IMR-90 (cell line): Measurements from ENCODE around the gene ABCG4. TPM values are rescaled to one million over a fixed set of nuclear protein-coding genes. Genes with fewer than 3 reads are reported as not detected.

Source experiments
- ATAC-seq: fragments of 200-7000 bp; cut with Tn5 transposase; 2 replicates; pipeline ENCODE4 v1.9.1; 2020; ENCODE audit warnings: low read depth, mild to moderate bottlenecking, moderate library complexity
- BruUV-seq: library from RNA; stranded (reverse); fragments of 400-500 nt; replicated peaks from 2 replicates; lab custom pipeline; 2021; lab: Mats Ljungman, UMichigan
- CTCF ChIA-PET: fragments of 300-600 bp; formaldehyde crosslinking; extraction: SDS; loops from one replicate; lab custom pipeline; 2021; ENCODE audit warnings: antibody characterized with exemption; lab: Yijun Ruan, JAX
- POLR2A ChIA-PET: fragments of 300-600 bp; sonication (Branson Sonifier 250); formaldehyde crosslinking; loops from one replicate; lab custom pipeline; 2022; ENCODE audit warnings: antibody characterized with exemption; ENCODE audit not compliant: unreplicated experiment; lab: Charles Lee
- DNase-seq: peaks from one replicate; pipeline ENCODE4 v3.0.0; 2013
- H2AFZ ChIP-seq: replicated peaks from 2 replicates; pipeline ENCODE3; 2013; ENCODE audit warnings: low read length, mild to moderate bottlenecking; ENCODE audit not compliant: poor library complexity
- H2AK5ac ChIP-seq: 2 replicates; pipeline ENCODE4 v1.6.1; 2013; ENCODE audit warnings: low read depth, low read length, inconsistent platforms
- H2AK9ac ChIP-seq: replicated peaks from 2 replicates; pipeline ENCODE3; 2013; ENCODE audit warnings: mild to moderate bottlenecking, low read depth, low read length, moderate library complexity; ENCODE audit not compliant: poor library complexity
- H2BK120ac ChIP-seq: 2 replicates; pipeline ENCODE4 v1.6.1; 2013; ENCODE audit warnings: low read depth, low read length, inconsistent platforms
- H2BK15ac ChIP-seq: 3 replicates; pipeline ENCODE4 v1.6.1; 2013; ENCODE audit warnings: low read depth, low read length, inconsistent platforms
- H2BK20ac ChIP-seq: 2 replicates; pipeline ENCODE4 v1.6.1; 2013; ENCODE audit warnings: low read depth, mild to moderate bottlenecking, inconsistent platforms, low read length, moderate library complexity
- H2BK5ac ChIP-seq: 2 replicates; pipeline ENCODE4 v1.6.1; 2013; ENCODE audit warnings: mild to moderate bottlenecking, low read depth, low read length, inconsistent platforms; ENCODE audit not compliant: poor library complexity, severe bottlenecking
- H3K14ac ChIP-seq: replicated peaks from 2 replicates; pipeline ENCODE4 v1.6.1; 2013; ENCODE audit warnings: low read depth, low read length, inconsistent platforms
- H3K18ac ChIP-seq: 2 replicates; pipeline ENCODE4 v1.6.1; 2013; ENCODE audit warnings: low read depth, low read length, control low read depth
- H3K23ac ChIP-seq: 2 replicates; pipeline ENCODE4 v1.6.1; 2013; ENCODE audit warnings: low read depth, low read length, inconsistent platforms
- H3K27ac ChIP-seq: 2 replicates; pipeline ENCODE4 v1.5.1; 2013; ENCODE audit warnings: mild to moderate bottlenecking, control low read depth, low read length; ENCODE audit not compliant: insufficient read depth
- H3K27me3 ChIP-seq: 2 replicates; pipeline ENCODE4 v1.6.1; 2013; ENCODE audit warnings: low read length; ENCODE audit not compliant: control insufficient read depth, insufficient read depth
- H3K36me3 ChIP-seq: 2 replicates; pipeline ENCODE4 v1.6.1; 2013; ENCODE audit warnings: low read length, mixed read lengths; ENCODE audit not compliant: control insufficient read depth, insufficient read depth
- H3K4ac ChIP-seq: 2 replicates; pipeline ENCODE4 v1.6.1; 2013; ENCODE audit warnings: low read depth, low read length, inconsistent platforms
- H3K4me1 ChIP-seq: 2 replicates; pipeline ENCODE4 v1.6.1; 2013; ENCODE audit warnings: low read length, mixed read lengths; ENCODE audit not compliant: control insufficient read depth, insufficient read depth
- H3K4me2 ChIP-seq: 2 replicates; pipeline ENCODE4 v1.6.1; 2013; ENCODE audit warnings: low read depth, mild to moderate bottlenecking, control low read depth, low read length, moderate library complexity
- H3K4me3 ChIP-seq: 2 replicates; pipeline ENCODE4 v1.5.1; 2013; ENCODE audit warnings: low read depth, mild to moderate bottlenecking, control low read depth, low read length, moderate library complexity; ENCODE audit not compliant: insufficient read depth
- H3K56ac ChIP-seq: 2 replicates; pipeline ENCODE4 v1.6.1; 2013; ENCODE audit warnings: low read length, inconsistent platforms; ENCODE audit not compliant: insufficient read depth; ENCODE audit errors: extremely low read depth
- H3K79me1 ChIP-seq, 2 experiments: 2 replicates each; pipeline ENCODE4 v1.6.1; 2013; ENCODE audit warnings: low read length in 2 of 2, inconsistent platforms in 1 of 2, low read depth in 1 of 2
- H3K9ac ChIP-seq: 2 replicates; pipeline ENCODE4 v1.6.1; 2013; ENCODE audit warnings: low read depth, low read length, control low read depth
- H3K9me1 ChIP-seq: 2 replicates; pipeline ENCODE4 v1.6.1; 2013; ENCODE audit warnings: low read length, inconsistent platforms; ENCODE audit not compliant: insufficient read depth
- H3K9me3 ChIP-seq: 2 replicates; pipeline ENCODE4 v1.6.1; 2013; ENCODE audit warnings: low read length; ENCODE audit not compliant: control insufficient read depth, insufficient read depth
- H4K20me1 ChIP-seq: 2 replicates; pipeline ENCODE4 v1.6.1; 2013; ENCODE audit warnings: low read length, inconsistent platforms; ENCODE audit not compliant: insufficient read depth
- H4K5ac ChIP-seq: 2 replicates; pipeline ENCODE4 v1.6.1; 2013; ENCODE audit warnings: mild to moderate bottlenecking, low read depth, low read length, control low read depth
- H4K8ac ChIP-seq, 2 experiments: 2 replicates each; pipeline ENCODE4 v1.6.1; 2013; ENCODE audit warnings: low read depth in 2 of 2, low read length in 2 of 2, control low read depth in 1 of 2, inconsistent platforms in 1 of 2
- H4K91ac ChIP-seq: 2 replicates; pipeline ENCODE4 v1.6.1; 2013; ENCODE audit warnings: low read depth, low read length, inconsistent platforms; ENCODE audit not compliant: insufficient read depth
- BHLHE40 ChIP-seq: fragments of 150-350 bp; IDR thresholded peaks from 2 replicates; pipeline ENCODE4 v1.6.1; 2016; ENCODE audit warnings: mild to moderate bottlenecking, low read depth, low read length
- CEBPB ChIP-seq: IDR thresholded peaks from 2 replicates; pipeline ENCODE4 v1.6.1; 2012; ENCODE audit warnings: low read depth, low read length, improper control_type of control experiment
- CHD1 ChIP-seq: IDR thresholded peaks from 2 replicates; pipeline ENCODE4 v1.6.1; 2012; ENCODE audit warnings: low read depth, low read length, improper control_type of control experiment
- ELK1 ChIP-seq: fragments of 150-350 bp; IDR thresholded peaks from 2 replicates; pipeline ENCODE4 v1.6.1; 2016; ENCODE audit warnings: low read depth, mild to moderate bottlenecking, low read length, moderate library complexity, borderline replicate concordance
- FOS ChIP-seq: fragments of 150-350 bp; IDR thresholded peaks from 2 replicates; pipeline ENCODE4 v1.6.1; 2016; ENCODE audit warnings: low read depth, low read length
- MAZ ChIP-seq: IDR thresholded peaks from 2 replicates; pipeline ENCODE4 v1.6.1; 2012; ENCODE audit warnings: low read depth, mild to moderate bottlenecking, low read length, improper control_type of control experiment, moderate library complexity, borderline replicate concordance
- POLR2A ChIP-seq: IDR thresholded peaks from 2 replicates; pipeline ENCODE4 v1.6.1; 2012; ENCODE audit warnings: mild to moderate bottlenecking, low read depth, low read length
- RAD21 ChIP-seq: IDR thresholded peaks from 2 replicates; pipeline ENCODE4 v1.6.1; 2012; ENCODE audit warnings: low read length, improper control_type of control experiment
- WGBS, 2 experiments: methylation state at CpG; one replicate each; pipeline versions ENCODE4 v1.1.5 to v1.1.7; 2013; ENCODE audit warnings: missing lambda C conversion rate in 2 of 2; ENCODE audit not compliant: insufficient read length in 1 of 2; ENCODE audit errors: extremely low coverage in 2 of 2; 5-methylcytosine and 5-hydroxymethylcytosine counted together
- dilution Hi-C: fragments of 300-500 bp; cut with HindIII; formaldehyde crosslinking; loops from one replicate; pipeline ENCODE4 v1.14.3; 2018; ENCODE audit warnings: low sequenced_read_pairs; ENCODE audit not compliant: unreplicated experiment
- in situ Hi-C: fragments of 300-500 bp; cut with MboI; formaldehyde crosslinking; loops from 3 replicates; pipeline ENCODE4 v1.14.3; 2019; ENCODE audit warnings: low sequenced_read_pairs, inconsistent platforms, mixed read lengths
- intact Hi-C: fragments of 100-400 bp; cut with micrococcal nuclease; formaldehyde crosslinking; loops from 2 replicates; pipeline ENCODE4 v1.10.0; 2022
- polyA plus RNA-seq, 3 experiments: library from polyadenylated mRNA; depleted of rRNA; stranded (reverse); fragments of >200 nt; gene quantifications; 2 replicates each; pipeline ENCODE4 v1.2.3, GENCODE V29; 2012; ENCODE audit warnings: low replicate concordance in 1 of 3
- total RNA-seq: library from RNA; depleted of rRNA; stranded (reverse); fragments of >200 nt; gene quantifications from 2 replicates; pipeline ENCODE4 v1.2.3, GENCODE V29; 2012

ABCG4 gene
- total and polyA plus RNA-seq, 2 of the 4 experiments (the other 2 are of a cell fraction) = under 0.01 to 0.26 TPM

- Histone ChIP-seq H3K9me1 (peaks cover 4% of the 10 kb centered on the region), H3K18ac (no peak overlapping the region), H3K27ac (no peak overlapping the region), H3K14ac (no peak overlapping the region), H2BK120ac (no peak overlapping the region), H3K56ac (no peak overlapping the region), H3K9ac (no peak overlapping the region), H4K91ac (no peak overlapping the region), H3K4me3 (no peak overlapping the region), H2AFZ (no peak overlapping the region), H2BK15ac (no peak overlapping the region), H3K4me1 (peaks cover 1% of the 10 kb centered on the region; the same call in 1 of the 2 replicates), H3K4ac (no peak overlapping the region), H2BK5ac (no peak overlapping the region), H3K27me3 (no peaks in the 10 kb centered on the region), H2BK20ac (no peak overlapping the region), H4K20me1 (no peaks in the 10 kb centered on the region; the same call in 1 of the 2 replicates), H4K8ac (no peak overlapping the region), H2AK5ac (no peak overlapping the region), H2AK9ac (no peak overlapping the region), H3K79me1 (peaks cover 10 to 25% of the 10 kb centered on the region in 2 experiments), H3K36me3 (peaks cover 13% of the 10 kb centered on the region), H3K23ac (no peak overlapping the region), H3K9me3 (no peaks in the 10 kb centered on the region), H4K5ac (no peak overlapping the region), H3K4me2 (no peak overlapping the region)
- ChIA-PET CTCF (no interaction called here), POLR2A (interaction anchor here (0.6 kb wide), 1 partner anchor 570 kb away, joined by 3 read pairs; no protein-coding TSS in a partner anchor)
- in situ Hi-C loops (no loop called here), intact Hi-C loops (no loop called here), dilution Hi-C loops (no loop called here)
- ATAC-seq = no peak
- BruUV-seq = no TSS peak
- WGBS, 2 experiments = no CpG with 5 or more reads among the region's 1 CpG
- DNase-seq = no peak
- TF ChIP-seq CHD1 (no peak), CEBPB (no peak), MAZ (no peak), ELK1 (no peak), RAD21 (no peak), POLR2A (no peak), FOS (no peak), BHLHE40 (no peak)
Observed at GRCh38 chr11:119118946-119119345, 29.9 kb upstream of the ABCG4 start.
